ENCODE data around the gene PSG1. TPM values are rescaled to one million over a fixed set of nuclear protein-coding genes. Genes with fewer than 3 reads are reported as not detected.

PSG1 gene
- total RNA-seq, 1 experiment from 2014 or later: not detected

DNA sequence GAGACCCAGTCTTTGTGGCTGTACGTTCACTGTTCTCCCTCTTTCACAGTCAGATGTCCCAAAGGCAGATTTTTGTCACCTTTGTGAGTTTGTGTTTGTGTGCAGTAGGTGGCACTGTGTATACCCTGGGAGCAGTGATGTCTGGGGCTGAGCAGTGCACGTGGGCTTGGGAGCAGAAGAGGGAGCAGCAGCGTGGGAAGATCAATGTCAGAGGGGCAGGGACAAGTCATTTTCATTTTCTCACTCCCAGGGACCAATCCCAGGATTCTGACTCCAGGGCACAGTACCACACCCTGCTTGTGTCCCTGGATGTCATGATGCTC is 40.2 kb upstream of the PSG1 start:
- H3K9ac ChIP-seq (ENCODE audit: low read length): no peak overlapping the region
- ChIA-PET RAD21 (ENCODE audit: low non-redundant PET in 1 of 2, low total read pairs in 2 of 2, uncharacterized antibody in 2 of 2, unreplicated experiment in 2 of 2) (no interaction called here), POLR2A (no interaction called here), CTCF (no interaction called here)
- H3K4me1 ChIP-seq (ENCODE audit: control insufficient read depth in 1 of 2, insufficient read depth in 2 of 2, low read length in 2 of 2): peaks cover 0 to 4% of the 10 kb centered on the region in 2 experiments; a peak in 1 of 4 replicates
- H2AFZ ChIP-seq (ENCODE audit: low read depth, low read length, poor library complexity, severe bottlenecking): no peak overlapping the region
- H3K27ac ChIP-seq (ENCODE audit: low read depth, low read length): no peak overlapping the region
- intact Hi-C loops (cut with micrococcal nuclease): loop anchor here (1.0 kb wide), 1 partner anchor 126 kb away; no protein-coding TSS in a partner anchor
- no peak overlapping the region for H3K4me3 ChIP-seq (replicated peaks in 1 of 2; ENCODE audit: low read depth in 1 of 2, low read length in 2 of 2)
- H4K20me1 ChIP-seq (ENCODE audit: insufficient read depth): no peaks in the 10 kb centered on the region
- no peaks in the 10 kb centered on the region for H3K27me3 ChIP-seq (ENCODE audit: insufficient read depth, low read length)
- H3K9me2 ChIP-seq (ENCODE audit: insufficient read depth): no peaks in the 10 kb centered on the region
- no TSS peak for BruUV-seq (replicated peaks)
- DNase-seq (ENCODE audit: low read depth, low spot score) (no peak), ATAC-seq (no peak)
- H3K79me2 ChIP-seq (ENCODE audit: insufficient read depth, low read length): no peaks in the 10 kb centered on the region
- no peaks in the 10 kb centered on the region for H3K36me3 ChIP-seq (ENCODE audit: control insufficient read depth in 1 of 2, insufficient read depth in 2 of 2, low read length in 2 of 2)
- no peak overlapping the region for H3K4me2 ChIP-seq (ENCODE audit: low read length)
- TF ChIP-seq, protein P1, sequence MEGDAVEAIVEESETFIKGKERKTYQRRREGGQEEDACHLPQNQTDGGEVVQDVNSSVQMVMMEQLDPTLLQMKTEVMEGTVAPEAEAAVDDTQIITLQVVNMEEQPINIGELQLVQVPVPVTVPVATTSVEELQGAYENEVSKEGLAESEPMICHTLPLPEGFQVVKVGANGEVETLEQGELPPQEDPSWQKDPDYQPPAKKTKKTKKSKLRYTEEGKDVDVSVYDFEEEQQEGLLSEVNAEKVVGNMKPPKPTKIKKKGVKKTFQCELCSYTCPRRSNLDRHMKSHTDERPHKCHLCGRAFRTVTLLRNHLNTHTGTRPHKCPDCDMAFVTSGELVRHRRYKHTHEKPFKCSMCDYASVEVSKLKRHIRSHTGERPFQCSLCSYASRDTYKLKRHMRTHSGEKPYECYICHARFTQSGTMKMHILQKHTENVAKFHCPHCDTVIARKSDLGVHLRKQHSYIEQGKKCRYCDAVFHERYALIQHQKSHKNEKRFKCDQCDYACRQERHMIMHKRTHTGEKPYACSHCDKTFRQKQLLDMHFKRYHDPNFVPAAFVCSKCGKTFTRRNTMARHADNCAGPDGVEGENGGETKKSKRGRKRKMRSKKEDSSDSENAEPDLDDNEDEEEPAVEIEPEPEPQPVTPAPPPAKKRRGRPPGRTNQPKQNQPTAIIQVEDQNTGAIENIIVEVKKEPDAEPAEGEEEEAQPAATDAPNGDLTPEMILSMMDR (IDR thresholded peaks at IDR 0.05 in 2 of 3, conservative IDR thresholded peaks at IDR 0.05 in 1 of 3; ENCODE audit: borderline replicate concordance in 1 of 3, insufficient read depth in 1 of 3, low read depth in 2 of 3, low read length in 2 of 3): peak in 2 of 3 experiments; percentile 31 to 51; a peak in 1 of 6 replicates
- TF ChIP-seq FOSL1 (IDR thresholded peaks at IDR 0.05; ENCODE audit: low read depth): no peak
- no peak for TF ChIP-seq CBX3 (IDR thresholded peaks at IDR 0.05; ENCODE audit: low read depth)
- TF ChIP-seq TCF7L2 (IDR thresholded peaks at IDR 0.05; ENCODE audit: borderline replicate concordance, extremely low read depth, insufficient read depth, insufficient read length): no peak
- TF ChIP-seq, protein P2, sequence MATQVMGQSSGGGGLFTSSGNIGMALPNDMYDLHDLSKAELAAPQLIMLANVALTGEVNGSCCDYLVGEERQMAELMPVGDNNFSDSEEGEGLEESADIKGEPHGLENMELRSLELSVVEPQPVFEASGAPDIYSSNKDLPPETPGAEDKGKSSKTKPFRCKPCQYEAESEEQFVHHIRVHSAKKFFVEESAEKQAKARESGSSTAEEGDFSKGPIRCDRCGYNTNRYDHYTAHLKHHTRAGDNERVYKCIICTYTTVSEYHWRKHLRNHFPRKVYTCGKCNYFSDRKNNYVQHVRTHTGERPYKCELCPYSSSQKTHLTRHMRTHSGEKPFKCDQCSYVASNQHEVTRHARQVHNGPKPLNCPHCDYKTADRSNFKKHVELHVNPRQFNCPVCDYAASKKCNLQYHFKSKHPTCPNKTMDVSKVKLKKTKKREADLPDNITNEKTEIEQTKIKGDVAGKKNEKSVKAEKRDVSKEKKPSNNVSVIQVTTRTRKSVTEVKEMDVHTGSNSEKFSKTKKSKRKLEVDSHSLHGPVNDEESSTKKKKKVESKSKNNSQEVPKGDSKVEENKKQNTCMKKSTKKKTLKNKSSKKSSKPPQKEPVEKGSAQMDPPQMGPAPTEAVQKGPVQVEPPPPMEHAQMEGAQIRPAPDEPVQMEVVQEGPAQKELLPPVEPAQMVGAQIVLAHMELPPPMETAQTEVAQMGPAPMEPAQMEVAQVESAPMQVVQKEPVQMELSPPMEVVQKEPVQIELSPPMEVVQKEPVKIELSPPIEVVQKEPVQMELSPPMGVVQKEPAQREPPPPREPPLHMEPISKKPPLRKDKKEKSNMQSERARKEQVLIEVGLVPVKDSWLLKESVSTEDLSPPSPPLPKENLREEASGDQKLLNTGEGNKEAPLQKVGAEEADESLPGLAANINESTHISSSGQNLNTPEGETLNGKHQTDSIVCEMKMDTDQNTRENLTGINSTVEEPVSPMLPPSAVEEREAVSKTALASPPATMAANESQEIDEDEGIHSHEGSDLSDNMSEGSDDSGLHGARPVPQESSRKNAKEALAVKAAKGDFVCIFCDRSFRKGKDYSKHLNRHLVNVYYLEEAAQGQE (IDR thresholded peaks at IDR 0.05; ENCODE audit: low read depth): no peak
- no peaks in the 10 kb centered on the region for H3K9me3 ChIP-seq (ENCODE audit: control insufficient read depth in 1 of 2, insufficient read depth in 1 of 2, low read depth in 1 of 2, low read length in 2 of 2)

Data from HCT116 (cell line).